Measurements from ENCODE around the gene HERC6.

The HERC6 gene

GRCh38 chr4:88489100-88489761 is 110.6 kb downstream of the HERC6 start:
- TF ChIP-seq CTCF (IDR thresholded peaks at IDR 0.05; ENCODE audit: insufficient read depth, low read length) (no peak), POLR2AphosphoS5 (IDR thresholded peaks at IDR 0.05; ENCODE audit: low read depth) (no peak)
- TF ChIP-seq, protein P1, sequence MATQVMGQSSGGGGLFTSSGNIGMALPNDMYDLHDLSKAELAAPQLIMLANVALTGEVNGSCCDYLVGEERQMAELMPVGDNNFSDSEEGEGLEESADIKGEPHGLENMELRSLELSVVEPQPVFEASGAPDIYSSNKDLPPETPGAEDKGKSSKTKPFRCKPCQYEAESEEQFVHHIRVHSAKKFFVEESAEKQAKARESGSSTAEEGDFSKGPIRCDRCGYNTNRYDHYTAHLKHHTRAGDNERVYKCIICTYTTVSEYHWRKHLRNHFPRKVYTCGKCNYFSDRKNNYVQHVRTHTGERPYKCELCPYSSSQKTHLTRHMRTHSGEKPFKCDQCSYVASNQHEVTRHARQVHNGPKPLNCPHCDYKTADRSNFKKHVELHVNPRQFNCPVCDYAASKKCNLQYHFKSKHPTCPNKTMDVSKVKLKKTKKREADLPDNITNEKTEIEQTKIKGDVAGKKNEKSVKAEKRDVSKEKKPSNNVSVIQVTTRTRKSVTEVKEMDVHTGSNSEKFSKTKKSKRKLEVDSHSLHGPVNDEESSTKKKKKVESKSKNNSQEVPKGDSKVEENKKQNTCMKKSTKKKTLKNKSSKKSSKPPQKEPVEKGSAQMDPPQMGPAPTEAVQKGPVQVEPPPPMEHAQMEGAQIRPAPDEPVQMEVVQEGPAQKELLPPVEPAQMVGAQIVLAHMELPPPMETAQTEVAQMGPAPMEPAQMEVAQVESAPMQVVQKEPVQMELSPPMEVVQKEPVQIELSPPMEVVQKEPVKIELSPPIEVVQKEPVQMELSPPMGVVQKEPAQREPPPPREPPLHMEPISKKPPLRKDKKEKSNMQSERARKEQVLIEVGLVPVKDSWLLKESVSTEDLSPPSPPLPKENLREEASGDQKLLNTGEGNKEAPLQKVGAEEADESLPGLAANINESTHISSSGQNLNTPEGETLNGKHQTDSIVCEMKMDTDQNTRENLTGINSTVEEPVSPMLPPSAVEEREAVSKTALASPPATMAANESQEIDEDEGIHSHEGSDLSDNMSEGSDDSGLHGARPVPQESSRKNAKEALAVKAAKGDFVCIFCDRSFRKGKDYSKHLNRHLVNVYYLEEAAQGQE (IDR thresholded peaks at IDR 0.05; ENCODE audit: insufficient replicate concordance, low read depth), result no peak
- H3K4me3 ChIP-seq (replicated peaks; ENCODE audit: insufficient read depth, low read length), result no peak overlapping the region
- no peak for DNase-seq (ENCODE audit: low read depth in 1 of 2, low spot score in 1 of 2)
- no peak overlapping the region for H3K27ac ChIP-seq (replicated peaks)
- H3K27me3 ChIP-seq (ENCODE audit: insufficient read depth, poor library complexity, severe bottlenecking), result no peaks in the 10 kb centered on the region

Data from HL-60 (cell line).